ENCODE results near the gene NDUFA7.

DNA sequence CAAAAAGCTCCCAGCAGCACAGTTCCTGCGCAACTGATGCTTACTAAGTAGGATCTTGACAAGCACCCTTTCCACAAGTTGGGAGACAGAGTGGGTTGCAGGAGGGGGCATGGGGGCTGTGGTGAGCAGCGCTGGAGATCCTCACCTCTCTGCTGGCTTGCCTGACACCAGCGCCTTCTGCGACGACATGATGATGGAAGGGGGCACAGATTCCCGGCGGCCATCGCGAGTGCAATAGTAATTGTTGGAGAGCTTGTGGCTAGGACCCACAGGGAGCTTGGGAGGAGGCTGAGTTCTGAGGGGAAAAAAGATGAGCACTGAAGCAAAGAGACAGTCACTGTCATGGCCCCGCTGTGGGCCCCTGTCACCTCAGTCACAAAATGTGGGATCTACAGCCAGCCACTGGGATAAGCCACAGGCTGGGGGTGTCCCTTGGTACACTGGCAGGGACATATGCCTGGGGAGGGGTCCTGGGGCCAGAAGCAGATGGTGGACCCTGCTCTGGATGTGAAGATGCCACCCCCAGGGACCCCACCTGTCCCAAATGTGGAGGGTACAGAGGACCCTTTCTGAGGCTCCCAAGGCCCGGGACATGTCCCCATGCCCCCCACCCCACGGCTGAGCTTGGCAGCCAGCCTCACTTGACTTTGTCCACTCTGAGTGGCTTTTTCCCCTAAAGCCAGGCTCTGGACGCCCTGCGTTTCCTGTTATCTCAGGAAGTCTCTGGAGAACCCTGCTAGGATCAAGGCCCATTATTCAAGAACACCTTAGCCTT is 4.6 kb downstream of the NDUFA7 start:
- TF ChIP-seq ZNF777 (tag by site-specific recombination; IDR thresholded peaks at IDR 0.05; ENCODE audit: borderline replicate concordance) (no peak), MEIS1 (CRISPR knock-in tag; IDR thresholded peaks at IDR 0.05; ENCODE audit: borderline replicate concordance) (no peak)
- TF ChIP-seq, protein P1, sequence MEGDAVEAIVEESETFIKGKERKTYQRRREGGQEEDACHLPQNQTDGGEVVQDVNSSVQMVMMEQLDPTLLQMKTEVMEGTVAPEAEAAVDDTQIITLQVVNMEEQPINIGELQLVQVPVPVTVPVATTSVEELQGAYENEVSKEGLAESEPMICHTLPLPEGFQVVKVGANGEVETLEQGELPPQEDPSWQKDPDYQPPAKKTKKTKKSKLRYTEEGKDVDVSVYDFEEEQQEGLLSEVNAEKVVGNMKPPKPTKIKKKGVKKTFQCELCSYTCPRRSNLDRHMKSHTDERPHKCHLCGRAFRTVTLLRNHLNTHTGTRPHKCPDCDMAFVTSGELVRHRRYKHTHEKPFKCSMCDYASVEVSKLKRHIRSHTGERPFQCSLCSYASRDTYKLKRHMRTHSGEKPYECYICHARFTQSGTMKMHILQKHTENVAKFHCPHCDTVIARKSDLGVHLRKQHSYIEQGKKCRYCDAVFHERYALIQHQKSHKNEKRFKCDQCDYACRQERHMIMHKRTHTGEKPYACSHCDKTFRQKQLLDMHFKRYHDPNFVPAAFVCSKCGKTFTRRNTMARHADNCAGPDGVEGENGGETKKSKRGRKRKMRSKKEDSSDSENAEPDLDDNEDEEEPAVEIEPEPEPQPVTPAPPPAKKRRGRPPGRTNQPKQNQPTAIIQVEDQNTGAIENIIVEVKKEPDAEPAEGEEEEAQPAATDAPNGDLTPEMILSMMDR (tag by site-specific recombination; IDR thresholded peaks at IDR 0.05): no peak
